Lower leg skin (tissue), 3 donors: ENCODE measurements around the gene CDK1.

ENCODE experiments used
- CTCF ChIP-seq, 3 donors: fragments of 450-650 bp; IDR thresholded peaks; one replicate each; pipeline ENCODE4 v1.5.1; 2016; ENCODE audit warnings: antibody characterized with exemption in 3 of 3, mild to moderate bottlenecking in 3 of 3, moderate library complexity in 2 of 3
- POLR2A ChIP-seq, 2 donors: fragments of 450-650 bp; IDR thresholded peaks; one replicate each; pipeline ENCODE4 v1.6.1; 2016 to 2017; ENCODE audit warnings: antibody characterized with exemption in 2 of 2, mild to moderate bottlenecking in 1 of 2, moderate library complexity in 1 of 2

GRCh38 chr10:60842694-60843093, 64.4 kb downstream of the CDK1 start:
- TF ChIP-seq CTCF (IDR thresholded peaks at IDR 0.05) (no peak), POLR2A (IDR thresholded peaks at IDR 0.05) (no peak)
